GM12878 (cell line): ENCODE measurements around the gene NAA38. TPM values are rescaled to one million over a fixed set of nuclear protein-coding genes. Genes with fewer than 3 reads are reported as not detected.
A peak's percentile ranks its signal among the peaks of the same experiment; 100 is the strongest.

Experiments used
- ATAC-seq: fragments of 200-7000 bp; cut with Tn5 transposase; 3 replicates; pipeline ENCODE4 v1.9.1; 2020; ENCODE audit warnings: mild to moderate bottlenecking, moderate library complexity
- BruUV-seq: library from RNA; stranded (reverse); fragments of 400-500 nt; replicated peaks from 2 replicates; lab custom pipeline; 2021; lab: Mats Ljungman, UMichigan
- CTCF ChIA-PET: fragments of 300-600 bp; sonication (Branson Sonifier 250); formaldehyde crosslinking; extraction: SDS; loops from one replicate; lab custom pipeline; 2021; ENCODE audit warnings: inconsistent platforms; lab: Yijun Ruan, JAX
- POLR2A ChIA-PET: fragments of 350-600 bp; formaldehyde crosslinking; extraction: SDS; loops from one replicate; lab custom pipeline; 2021; ENCODE audit warnings: inconsistent platforms; lab: Charles Lee
- RAD21 ChIA-PET: fragments of 300-600 bp; sonication (Branson Sonifier 250); formaldehyde crosslinking; loops from one replicate; lab custom pipeline; 2023; ENCODE audit warnings: antibody characterized with exemption; ENCODE audit not compliant: unreplicated experiment; lab: Charles Lee
- SMC1A ChIA-PET: fragments of 300-600 bp; sonication (Branson Sonifier 250); formaldehyde crosslinking; loops from one replicate; lab custom pipeline; 2023; ENCODE audit not compliant: unreplicated experiment, uncharacterized antibody; lab: Charles Lee
- DNase-seq: peaks from one replicate; pipeline ENCODE4 v3.0.0-alpha.2; 2011; ENCODE audit warnings: low read depth, low spot score
- FAIRE-seq: peaks from 3 replicates; lab custom pipeline; 2011; peaks lifted over from hg19 to GRCh38; lab: Jason Lieb, UNC
- H2AFZ ChIP-seq: 2 replicates; pipeline ENCODE4 v1.6.0; 2011; ENCODE audit warnings: low read depth, low read length, control low read depth; ENCODE audit not compliant: control insufficient read depth
- H3K27ac ChIP-seq: 2 replicates; pipeline ENCODE4 v1.5.1; 2011; ENCODE audit warnings: control low read depth; ENCODE audit not compliant: control insufficient read depth, insufficient read depth
- H3K27me3 ChIP-seq, 2 experiments: replicated peaks in 1 of 2; 2 replicates each; pipeline versions ENCODE4 v1.6.0 to v1.6.1; 2011; ENCODE audit warnings: low read length in 1 of 2; ENCODE audit not compliant: control insufficient read depth in 2 of 2, insufficient read depth in 2 of 2
- H3K36me3 ChIP-seq, 2 experiments: 2 replicates each; pipeline ENCODE4 v1.5.1; 2011; ENCODE audit warnings: low read length in 1 of 2; ENCODE audit not compliant: control insufficient read depth in 2 of 2, insufficient read depth in 2 of 2
- H3K4me1 ChIP-seq: 2 replicates; pipeline ENCODE4 v1.6.1; 2011; ENCODE audit warnings: mild to moderate bottlenecking, low read length, moderate library complexity, mixed read lengths; ENCODE audit not compliant: control insufficient read depth, insufficient read depth
- H3K4me2 ChIP-seq: 2 replicates; pipeline ENCODE4 v1.6.0; 2011; ENCODE audit warnings: control low read depth; ENCODE audit not compliant: control insufficient read depth, insufficient read depth
- H3K4me3 ChIP-seq: fragments of 200-600 bp; sonication (generic); 2 replicates; pipeline ENCODE4 v1.5.1; 2016
- H3K79me2 ChIP-seq: 2 replicates; pipeline ENCODE4 v1.6.0; 2011; ENCODE audit warnings: low read length; ENCODE audit not compliant: control insufficient read depth, insufficient read depth
- H3K9ac ChIP-seq: 2 replicates; pipeline ENCODE4 v1.8.0; 2011; ENCODE audit warnings: low read length, control low read depth, mixed read lengths; ENCODE audit not compliant: control insufficient read depth, insufficient read depth
- H3K9me3 ChIP-seq: replicated peaks from 3 replicates; pipeline ENCODE4 v1.5.1; 2011; ENCODE audit warnings: mild to moderate bottlenecking, low read length; ENCODE audit not compliant: control insufficient read depth, insufficient read depth
- H4K20me1 ChIP-seq: 2 replicates; pipeline ENCODE4 v1.6.0; 2011; ENCODE audit not compliant: control insufficient read depth, insufficient read depth
- CBFB ChIP-seq: IDR thresholded peaks from 2 replicates; pipeline ENCODE4 v1.6.1; 2016; ENCODE audit warnings: antibody characterized with exemption, low read depth
- HDGF ChIP-seq: fragments of 450-650 bp; IDR thresholded peaks from 2 replicates; pipeline ENCODE4 v1.6.1; 2016; ENCODE audit warnings: antibody characterized with exemption
- IKZF1 ChIP-seq: fragments of 450-650 bp; conservative IDR thresholded peaks from 2 replicates; pipeline ENCODE4 v1.6.1; 2017; ENCODE audit warnings: antibody characterized with exemption, mild to moderate bottlenecking
- KDM1A ChIP-seq: fragments of 200-600 bp; sonication (generic); IDR thresholded peaks from 2 replicates; pipeline ENCODE4 v1.6.1; 2016; ENCODE audit warnings: borderline replicate concordance
- NFIC ChIP-seq: IDR thresholded peaks from 2 replicates; pipeline ENCODE4 v1.6.1; 2012; ENCODE audit warnings: low read depth, mild to moderate bottlenecking, inconsistent platforms, low read length, moderate library complexity
- PAX5 ChIP-seq: IDR thresholded peaks from 2 replicates; pipeline ENCODE4 v1.6.1; 2011; ENCODE audit warnings: low read depth, low read length, borderline replicate concordance
- PML ChIP-seq: IDR thresholded peaks from 2 replicates; pipeline ENCODE4 v1.6.1; 2012; ENCODE audit warnings: low read length, inconsistent platforms
- RAD21 ChIP-seq: IDR thresholded peaks from 2 replicates; pipeline ENCODE4 v1.6.1; 2011; ENCODE audit warnings: mild to moderate bottlenecking, low read depth, low read length, moderate library complexity; ENCODE audit not compliant: insufficient read depth
- SREBF2 ChIP-seq: IDR thresholded peaks from 2 replicates; pipeline ENCODE4 v1.6.1; 2012; ENCODE audit warnings: mild to moderate bottlenecking, low read length
- ZNF274 ChIP-seq: IDR thresholded peaks from one replicate; pipeline ENCODE4 v1.8.0; 2011; ENCODE audit not compliant: insufficient read length, insufficient read depth
- WGBS: methylation state at CpG from one replicate; pipeline ENCODE4 v1.1.6; 2016; ENCODE audit warnings: low lambda C conversion rate; ENCODE audit not compliant: insufficient replicate concordance, insufficient coverage; ENCODE audit errors: missing lambda C conversion rate; 5-methylcytosine and 5-hydroxymethylcytosine counted together
- in situ Hi-C: fragments of 300-500 bp; cut with MboI; formaldehyde crosslinking; loops from 9 replicates; pipeline ENCODE4 v1.14.3; 2018; ENCODE audit warnings: mixed read lengths
- intact Hi-C: fragments of 100-400 bp; cut with micrococcal nuclease; formaldehyde crosslinking; loops from one replicate; pipeline ENCODE4 v1.14.2; 2022; ENCODE audit not compliant: unreplicated experiment
- polyA plus RNA-seq, 11 experiments: library from polyadenylated mRNA; depleted of rRNA in 4 of 11; unstranded in 6 of 11; stranded (reverse) in 5 of 11; fragments of >200 nt; fragmentation: Nextera tagmentation in 4 of 11; fragmentation: Illumina TruSeq in 1 of 11; extraction: Ambion mirVana in 4 of 11; extraction: Trizol in 1 of 11; gene quantifications; 1 replicate in 1 of 11; 2 replicates in 10 of 11; pipeline versions ENCODE4 v1.2.1 to v1.2.3, GENCODE V29; 2011 to 2016; ENCODE audit warnings: inconsistent platforms in 2 of 11, missing spikeins in 2 of 11, low read depth in 1 of 11
- total RNA-seq, 4 experiments: library from RNA; depleted of rRNA in 3 of 4; stranded (reverse); fragments of >200 nt in 3 of 4; fragmentation: Illumina TruSeq in 1 of 4; extraction: Trizol in 1 of 4; gene quantifications; 2 replicates each; pipeline versions ENCODE4 v1.2.1 to v1.2.3, GENCODE V29; 2013 to 2021
- TF ChIP-seq, protein P1 (sequence below): fragments of 450-650 bp; conservative IDR thresholded peaks from 2 replicates; pipeline ENCODE4 v1.6.1; 2017; ENCODE audit warnings: mild to moderate bottlenecking, moderate library complexity

NAA38 gene
- total and polyA plus RNA-seq, 10 of the 15 experiments (the other 5 are each of a cell fraction or from before 2014, with no cell fraction given), result 31.5 to 337 (median 215) TPM

DNA sequence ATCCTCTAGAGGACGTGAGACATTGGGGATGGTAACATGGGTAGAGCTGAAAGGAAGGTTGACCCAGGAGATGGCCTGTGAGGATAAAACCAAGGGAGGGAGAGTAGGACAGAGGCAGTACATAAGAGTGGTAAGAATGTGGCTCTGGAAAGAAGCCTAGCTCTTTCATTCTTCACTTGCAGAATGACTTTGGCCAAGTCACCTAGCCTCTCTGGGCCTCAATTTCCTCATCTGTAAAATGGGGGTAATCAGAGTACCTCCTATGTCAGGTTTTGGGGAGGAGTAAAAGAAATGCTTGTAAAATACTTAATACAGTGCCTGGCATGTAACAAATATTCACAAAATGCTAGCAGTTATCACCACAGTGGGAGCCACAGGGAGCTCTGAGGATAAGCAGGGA lies 16.5 kb downstream of the NAA38 start:
- Histone ChIP-seq H3K36me3 (peaks cover 0 to 5% of the 10 kb centered on the region in 2 experiments; a peak in 2 of 4 replicates), H3K4me3 (peak overlapping the region; percentile 92), H3K27ac (peak overlapping the region; percentile 4), H3K4me1 (peaks cover 41% of the 10 kb centered on the region), H3K79me2 (peaks cover 69% of the 10 kb centered on the region), H3K9me3 (no peaks in the 10 kb centered on the region), H3K9ac (peak overlapping the region; percentile 97), H3K4me2 (peak overlapping the region; percentile 100), H2AFZ (no peak overlapping the region), H4K20me1 (no peaks in the 10 kb centered on the region; the same call in none of the 2 replicates), H3K27me3 (no peaks in the 10 kb centered on the region)
- DNase-seq, result no peak
- RAD21 ChIA-PET, result interaction anchor here (1.3 to 2.1 kb wide), 3 partner anchors 10 to 97 kb away, joined by 4 to 8 read pairs (median 6); partner anchors contain the start of gene NAA38
- in situ Hi-C loops (no loop called here), intact Hi-C loops (no loop called here)
- SMC1A ChIA-PET, result interaction anchor here (0.9 to 1.5 kb wide), 5 partner anchors 10 to 216 kb away, joined by 3 read pairs; partner anchors contain the start of genes CYB5D1 and NAA38
- no TSS peak for BruUV-seq
- POLR2A ChIA-PET, result interaction anchor here (1.0 kb wide), 2 partner anchors 16 to 263 kb away, joined by 3 to 5 read pairs; partner anchors contain the start of gene NAA38
- no peak for FAIRE-seq
- CTCF ChIA-PET, result interaction anchor here (0.6 to 2.3 kb wide), 9 partner anchors 10 to 229 kb away, joined by 3 to 9 read pairs (median 3); partner anchors contain the start of genes CNTROB, NAA38 and TRAPPC1
- no peak for ATAC-seq
- 100% methylated on average over 1 of the region's 1 CpG for WGBS
- no peak for TF ChIP-seq RAD21
- no peak for TF ChIP-seq PAX5
- TF ChIP-seq CBFB, result no peak

DNA sequence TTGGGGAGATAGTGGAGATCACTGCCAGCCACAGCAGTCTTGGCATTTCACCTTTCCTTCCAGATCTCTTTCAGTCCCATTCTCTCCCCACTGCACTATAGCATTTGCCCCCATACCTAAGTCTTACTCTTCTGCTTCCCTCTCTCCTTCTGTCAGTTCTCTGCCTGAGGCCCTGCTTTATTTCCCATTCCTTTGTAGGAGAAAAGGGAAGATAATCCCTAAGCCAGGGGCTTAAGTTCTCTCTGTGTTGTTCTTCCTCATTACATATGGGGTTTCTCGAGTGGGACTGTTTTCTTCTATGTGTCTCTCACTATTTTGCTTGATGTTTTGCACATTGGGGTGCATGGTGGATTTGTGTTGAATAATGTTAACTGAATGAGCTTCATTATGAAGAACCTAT lies 16.9 kb downstream of the NAA38 start:
- FAIRE-seq (no peak), DNase-seq (no peak), ATAC-seq (no peak)
- H2AFZ ChIP-seq, result no peak overlapping the region
- BruUV-seq, result no TSS peak
- H3K9ac ChIP-seq, result no peak overlapping the region
- ChIA-PET SMC1A (interaction anchor here (0.9 to 1.5 kb wide), 5 partner anchors 11 to 216 kb away, joined by 3 read pairs; partner anchors contain the start of genes CYB5D1 and NAA38), CTCF (interaction anchor here (0.7 to 2.3 kb wide), 9 partner anchors 10 to 229 kb away, joined by 3 to 9 read pairs (median 3); partner anchors contain the start of gene NAA38), RAD21 (interaction anchor here (1.3 to 2.1 kb wide), 3 partner anchors 10 to 97 kb away, joined by 4 to 8 read pairs (median 6); partner anchors contain the start of gene NAA38), POLR2A (interaction anchor here (0.5 to 1.0 kb wide), 3 partner anchors 17 to 279 kb away, joined by 3 to 5 read pairs (median 3); partner anchors contain the start of gene NAA38)
- H3K36me3 ChIP-seq, result peaks cover 0 to 5% of the 10 kb centered on the region in 2 experiments; a peak in 2 of 4 replicates
- in situ Hi-C loops (no loop called here), intact Hi-C loops (no loop called here)
- no peaks in the 10 kb centered on the region for H3K9me3 ChIP-seq
- no peaks in the 10 kb centered on the region for H3K27me3 ChIP-seq
- WGBS, result 36% methylated on average over 1 of the region's 1 CpG
- no peaks in the 10 kb centered on the region; the same call in none of the 2 replicates for H4K20me1 ChIP-seq
- peak overlapping the region; percentile 100 for H3K4me2 ChIP-seq
- H3K79me2 ChIP-seq, result peaks cover 66% of the 10 kb centered on the region
- H3K4me3 ChIP-seq, result peak overlapping the region; percentile 92; the same call in 1 of the 2 replicates
- no peak overlapping the region for H3K27ac ChIP-seq
- H3K4me1 ChIP-seq, result peaks cover 38% of the 10 kb centered on the region
- TF ChIP-seq NFIC, result no peak
- TF ChIP-seq, protein P1, sequence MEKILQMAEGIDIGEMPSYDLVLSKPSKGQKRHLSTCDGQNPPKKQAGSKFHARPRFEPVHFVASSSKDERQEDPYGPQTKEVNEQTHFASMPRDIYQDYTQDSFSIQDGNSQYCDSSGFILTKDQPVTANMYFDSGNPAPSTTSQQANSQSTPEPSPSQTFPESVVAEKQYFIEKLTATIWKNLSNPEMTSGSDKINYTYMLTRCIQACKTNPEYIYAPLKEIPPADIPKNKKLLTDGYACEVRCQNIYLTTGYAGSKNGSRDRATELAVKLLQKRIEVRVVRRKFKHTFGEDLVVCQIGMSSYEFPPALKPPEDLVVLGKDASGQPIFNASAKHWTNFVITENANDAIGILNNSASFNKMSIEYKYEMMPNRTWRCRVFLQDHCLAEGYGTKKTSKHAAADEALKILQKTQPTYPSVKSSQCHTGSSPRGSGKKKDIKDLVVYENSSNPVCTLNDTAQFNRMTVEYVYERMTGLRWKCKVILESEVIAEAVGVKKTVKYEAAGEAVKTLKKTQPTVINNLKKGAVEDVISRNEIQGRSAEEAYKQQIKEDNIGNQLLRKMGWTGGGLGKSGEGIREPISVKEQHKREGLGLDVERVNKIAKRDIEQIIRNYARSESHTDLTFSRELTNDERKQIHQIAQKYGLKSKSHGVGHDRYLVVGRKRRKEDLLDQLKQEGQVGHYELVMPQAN, result no peak
- no peak for TF ChIP-seq KDM1A
- no peak for TF ChIP-seq HDGF
- no peak for TF ChIP-seq ZNF274
- TF ChIP-seq PML, result no peak
- no peak for TF ChIP-seq IKZF1
- no peak for TF ChIP-seq SREBF2
